Testis (tissue), 3 donors: ENCODE results near the gene FYB1. TPM values are rescaled to one million over a fixed set of nuclear protein-coding genes. Genes with fewer than 3 reads are reported as not detected.

Experiments used
- DNase-seq: peaks from one replicate; pipeline ENCODE4 v3.0.0-alpha.2; 2019
- H3K27ac ChIP-seq, 2 donors: fragments of 200-600 bp; sonication (generic); one replicate each; pipeline ENCODE4 v1.5.1; 2019
- H3K27me3 ChIP-seq: fragments of 200-600 bp; sonication (generic); one replicate; pipeline ENCODE4 v1.5.1; 2019
- H3K36me3 ChIP-seq: fragments of 200-600 bp; sonication (generic); one replicate; pipeline ENCODE4 v1.5.1; 2017; ENCODE audit warnings: low read depth; ENCODE audit errors: missing control alignments
- H3K4me1 ChIP-seq: fragments of 200-600 bp; sonication (generic); one replicate; pipeline ENCODE4 v1.5.1; 2019
- H3K4me3 ChIP-seq, 2 donors: fragments of 200-600 bp; sonication (generic); one replicate each; pipeline ENCODE4 v1.5.1; 2017 to 2019
- H3K9me3 ChIP-seq: fragments of 200-600 bp; sonication (generic); one replicate; pipeline ENCODE4 v1.5.1; 2017
- CTCF ChIP-seq, 3 experiments: fragments of 450-650 bp in 2 of 3; fragments of 200-600 bp in 1 of 3; sonication (generic) in 1 of 3; IDR thresholded peaks; one replicate each; pipeline ENCODE4 v1.5.1; 2016 to 2019; ENCODE audit warnings: antibody characterized with exemption in 3 of 3, mild to moderate bottlenecking in 2 of 3, moderate library complexity in 1 of 3
- POLR2A ChIP-seq: fragments of 450-650 bp; IDR thresholded peaks from one replicate; pipeline ENCODE4 v1.6.1; 2017; ENCODE audit warnings: antibody characterized with exemption, mild to moderate bottlenecking, moderate library complexity
- WGBS, 2 donors: methylation state at CpG; one replicate each; pipeline ENCODE4 v1.1.5; 2018; 5-methylcytosine and 5-hydroxymethylcytosine counted together
- intact Hi-C: fragments of 100-400 bp; cut with DNase I; formaldehyde crosslinking; loops from one replicate; pipeline ENCODE4 v1.15.1; 2023; ENCODE audit warnings: low total_unique reads
- polyA plus RNA-seq: library from polyadenylated mRNA; stranded (reverse); fragments of 350-450 nt; fragmentation: Illumina TruSeq; extraction: RNeasy Lipid Tissue Mini Kit (QIAGEN cat#74804); gene quantifications from one replicate; pipeline ENCODE4 v1.2.3, GENCODE V29; 2014; ENCODE audit warnings: low read depth, low replicate concordance; ENCODE audit not compliant: insufficient read depth
- total RNA-seq, 2 donors: library from RNA; depleted of rRNA; stranded (reverse); fragments of >200 nt; gene quantifications; one replicate each; pipeline ENCODE4 v1.2.3, GENCODE V29; 2016

The FYB1 gene
- total and polyA plus RNA-seq, 3 donors from 2014 or later = 2.5 to 8.6 (median 6.0) TPM

GRCh38 chr5:39208471-39208870 lies 10.9 kb downstream of the FYB1 start:
- no peak overlapping the region for H3K4me3 ChIP-seq
- no peaks in the 10 kb centered on the region for H3K4me1 ChIP-seq
- DNase-seq = no peak
- no peak overlapping the region for H3K27ac ChIP-seq
- H3K27me3 ChIP-seq = no peaks in the 10 kb centered on the region
- TF ChIP-seq CTCF (IDR thresholded peaks at IDR 0.05) (no peak), POLR2A (no peak)
- H3K36me3 ChIP-seq = no peaks in the 10 kb centered on the region
- intact Hi-C loops = no loop called here
- H3K9me3 ChIP-seq = no peaks in the 10 kb centered on the region
- 78 to 86% methylated on average over 8 of the region's 8 CpGs for WGBS, 2 donors

GRCh38 chr5:39207345-39208045 lies 11.9 kb downstream of the FYB1 start:
- no peak for DNase-seq
- WGBS, 2 donors = 37 to 39% methylated on average over 5 of the region's 5 CpGs

GRCh38 chr5:39206630-39207321 lies 12.6 kb downstream of the FYB1 start:
- Histone ChIP-seq H3K36me3 (no peaks in the 10 kb centered on the region), H3K27me3 (no peaks in the 10 kb centered on the region), H3K4me3 (no peak overlapping the region), H3K4me1 (no peaks in the 10 kb centered on the region), H3K9me3 (no peaks in the 10 kb centered on the region), H3K27ac (no peak overlapping the region)
- WGBS, 2 donors = 89 to 93% methylated on average over 3 of the region's 3 CpGs
- no peak for TF ChIP-seq CTCF (IDR thresholded peaks at IDR 0.05)
- TF ChIP-seq POLR2A = no peak
- intact Hi-C loops = no loop called here
- no peak for DNase-seq

More at GRCh38 chr5:39207345-39208045, 11.9 kb downstream of the FYB1 start:
- Histone ChIP-seq H3K9me3 (no peaks in the 10 kb centered on the region), H3K27me3 (no peaks in the 10 kb centered on the region), H3K27ac (no peak overlapping the region), H3K36me3 (no peaks in the 10 kb centered on the region), H3K4me1 (no peaks in the 10 kb centered on the region), H3K4me3 (no peak overlapping the region)
- intact Hi-C loops = no loop called here
- no peak for TF ChIP-seq CTCF (IDR thresholded peaks at IDR 0.05)
- no peak for TF ChIP-seq POLR2A

GRCh38 chr5:39205550-39205949 lies 13.8 kb downstream of the FYB1 start:
- no peak overlapping the region for H3K4me3 ChIP-seq
- no peak overlapping the region for H3K27ac ChIP-seq
- 85 to 86% methylated on average over 3 of the region's 3 CpGs for WGBS, 2 donors
- no peaks in the 10 kb centered on the region for H3K36me3 ChIP-seq
- no peaks in the 10 kb centered on the region for H3K9me3 ChIP-seq
- no peak for DNase-seq
- intact Hi-C loops = no loop called here
- TF ChIP-seq POLR2A (no peak), CTCF (IDR thresholded peaks at IDR 0.05) (no peak)
- no peaks in the 10 kb centered on the region for H3K27me3 ChIP-seq
- no peaks in the 10 kb centered on the region for H3K4me1 ChIP-seq
